HFF-Myc (cell line): ENCODE results near the gene SLC44A1.

ENCODE experiments used
- DNase-seq: peaks from one replicate; pipeline ENCODE4 v3.0.0-alpha.2; 2011; ENCODE audit warnings: low read depth; ENCODE audit errors: extremely low read depth
- H3K4me3 ChIP-seq: replicated peaks from 2 replicates; pipeline ENCODE4 v1.5.1; 2011; ENCODE audit warnings: low read depth, mild to moderate bottlenecking, control low read depth, low read length
- CTCF ChIP-seq: IDR thresholded peaks from 2 replicates; pipeline ENCODE4 v1.5.1; 2012; ENCODE audit warnings: mild to moderate bottlenecking, low read depth, low read length, control low read depth; ENCODE audit errors: missing control alignments

SLC44A1 gene

DNA sequence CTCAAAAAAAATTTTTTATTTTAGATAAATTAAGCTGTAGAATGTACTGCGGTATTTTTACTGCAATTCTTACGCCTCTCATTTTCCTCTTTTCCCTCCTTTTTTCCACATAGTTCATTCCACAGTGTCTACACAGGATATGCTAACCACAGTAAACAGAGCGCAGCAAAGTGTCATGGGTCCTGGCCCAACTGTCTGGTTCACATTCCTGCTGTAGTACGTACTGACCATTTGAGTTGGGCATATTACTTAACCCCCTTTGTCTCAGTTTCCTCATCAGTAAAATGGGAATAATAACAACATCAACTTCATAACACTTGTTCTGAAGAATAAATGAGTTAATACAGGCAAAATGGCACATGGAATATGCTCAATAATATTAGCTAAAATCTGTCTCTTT, 41.6 kb downstream of the SLC44A1 start:
- TF ChIP-seq CTCF = no peak
- no peak overlapping the region for H3K4me3 ChIP-seq
- no peak for DNase-seq

GRCh38 chr9:105289305-105289704, 44.9 kb downstream of the SLC44A1 start:
- TF ChIP-seq CTCF = no peak
- H3K4me3 ChIP-seq = no peak overlapping the region
- DNase-seq = no peak

- H3K4me3 ChIP-seq = no peak overlapping the region
- DNase-seq = no peak
Measured at GRCh38 chr9:105290418-105290817, 46.0 kb downstream of the SLC44A1 start.

GRCh38 chr9:105290954-105291353, 46.5 kb downstream of the SLC44A1 start:
- no peak for TF ChIP-seq CTCF
- DNase-seq = no peak
- H3K4me3 ChIP-seq = no peak overlapping the region

More at GRCh38 chr9:105290418-105290817, 46.0 kb downstream of the SLC44A1 start:
- no peak for TF ChIP-seq CTCF

GRCh38 chr9:105291422-105291859, 47.0 kb downstream of the SLC44A1 start:
- H3K4me3 ChIP-seq = no peak overlapping the region
- no peak for DNase-seq
- no peak for TF ChIP-seq CTCF

DNA sequence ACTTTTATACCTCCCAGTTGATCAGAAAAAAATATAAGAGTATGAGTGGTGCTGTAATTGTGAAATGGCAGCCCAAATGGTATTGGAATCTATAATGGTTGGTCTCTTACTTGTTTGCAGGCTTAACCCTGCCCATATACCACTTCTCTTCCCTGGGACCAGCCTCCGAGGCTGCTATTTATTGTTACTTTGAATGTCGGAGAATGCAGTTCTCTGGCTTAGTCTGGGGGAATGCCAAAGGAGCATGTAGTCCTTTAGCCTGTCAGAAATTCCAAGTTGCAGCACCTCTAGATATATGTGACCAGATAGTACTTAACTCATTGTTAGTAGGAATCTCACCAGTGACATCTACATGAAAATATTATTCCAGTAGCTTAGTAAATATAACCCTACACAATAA, 47.5 kb downstream of the SLC44A1 start:
- DNase-seq = no peak
- TF ChIP-seq CTCF = no peak
- H3K4me3 ChIP-seq = no peak overlapping the region

GRCh38 chr9:105293408-105293807, 49.0 kb downstream of the SLC44A1 start:
- no peak for DNase-seq
- H3K4me3 ChIP-seq = no peak overlapping the region

More at GRCh38 chr9:105293408-105293807, 49.0 kb downstream of the SLC44A1 start:
- TF ChIP-seq CTCF = no peak
